HAP-1 (cell line): ENCODE data around the gene EVPL.

Experiments used
- DNase-seq, 2 experiments: peaks; one replicate each; pipeline ENCODE4 v3.0.0-alpha.2; 2016 to 2020; ENCODE audit warnings: low spot score in 2 of 2
- H3K27me3 ChIP-seq: fragments of 250-450 bp; sonication (Bioruptor Pico); 2 replicates; pipeline ENCODE4 v1.5.1; 2020; ENCODE audit warnings: low read depth, mild to moderate bottlenecking, moderate library complexity
- H3K36me3 ChIP-seq: fragments of 250-450 bp; sonication (Bioruptor Pico); replicated peaks from 2 replicates; pipeline ENCODE4 v1.5.1; 2020; ENCODE audit warnings: mild to moderate bottlenecking
- H3K4me1 ChIP-seq: fragments of 250-450 bp; sonication (Bioruptor Pico); 2 replicates; pipeline ENCODE4 v1.5.1; 2020; ENCODE audit warnings: mild to moderate bottlenecking
- H3K4me3 ChIP-seq: fragments of 250-450 bp; sonication (Bioruptor Pico); 2 replicates; pipeline ENCODE4 v1.5.1; 2020; ENCODE audit warnings: mild to moderate bottlenecking, moderate library complexity
- H3K9me3 ChIP-seq: fragments of 250-450 bp; sonication (Bioruptor Pico); 2 replicates; pipeline ENCODE4 v1.5.1; 2020; ENCODE audit warnings: mild to moderate bottlenecking, moderate library complexity
- in situ Hi-C: fragments of 300-500 bp; cut with MboI; formaldehyde crosslinking; loops from 3 replicates; pipeline ENCODE4 v1.14.3; 2020; ENCODE audit warnings: low sequenced_read_pairs, inconsistent platforms, mixed read lengths

EVPL gene

DNA sequence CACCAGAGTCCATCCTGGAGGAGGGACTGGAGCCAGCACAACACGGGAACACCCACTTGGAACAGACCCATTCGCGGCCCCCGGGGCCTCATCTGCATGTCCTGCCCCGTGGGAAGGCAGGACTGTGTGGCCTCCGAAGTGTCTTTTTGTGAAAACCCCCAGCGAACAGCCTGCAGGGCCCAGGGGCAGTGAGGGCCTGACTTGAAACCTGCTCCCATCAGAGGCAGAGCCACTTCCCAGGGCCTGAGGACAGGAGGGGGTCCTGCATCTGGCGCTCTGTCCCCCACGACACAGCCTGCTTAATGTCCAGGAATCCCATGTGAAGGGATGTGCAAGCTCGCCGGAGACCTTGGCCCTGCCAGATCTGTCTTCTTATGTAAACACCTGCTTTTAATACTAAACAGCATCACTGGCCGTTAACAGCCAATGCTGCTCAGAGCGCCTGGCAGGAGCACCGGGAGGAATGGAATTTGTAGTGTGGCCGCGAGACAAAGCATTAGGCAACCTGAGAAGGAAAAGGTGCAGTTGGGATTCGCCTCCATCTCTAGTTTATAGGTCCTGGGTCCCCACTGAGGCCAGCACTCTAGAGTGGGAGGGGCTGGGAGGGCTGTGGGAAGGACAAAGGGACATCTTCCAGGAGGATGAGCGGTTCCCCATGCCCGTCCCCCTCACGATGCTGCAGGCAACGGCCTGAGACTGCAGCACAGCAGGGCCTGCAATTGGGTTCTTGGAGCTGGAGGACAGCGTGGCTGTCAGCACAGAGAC, 9.6 kb upstream of the EVPL start:
- in situ Hi-C loops = no loop called here
- Histone ChIP-seq H3K27me3 (no peaks in the 10 kb centered on the region), H3K36me3 (peaks cover 32% of the 10 kb centered on the region), H3K4me3 (no peak overlapping the region), H3K4me1 (no peaks in the 10 kb centered on the region), H3K9me3 (no peaks in the 10 kb centered on the region)
- DNase-seq = no peak

DNA sequence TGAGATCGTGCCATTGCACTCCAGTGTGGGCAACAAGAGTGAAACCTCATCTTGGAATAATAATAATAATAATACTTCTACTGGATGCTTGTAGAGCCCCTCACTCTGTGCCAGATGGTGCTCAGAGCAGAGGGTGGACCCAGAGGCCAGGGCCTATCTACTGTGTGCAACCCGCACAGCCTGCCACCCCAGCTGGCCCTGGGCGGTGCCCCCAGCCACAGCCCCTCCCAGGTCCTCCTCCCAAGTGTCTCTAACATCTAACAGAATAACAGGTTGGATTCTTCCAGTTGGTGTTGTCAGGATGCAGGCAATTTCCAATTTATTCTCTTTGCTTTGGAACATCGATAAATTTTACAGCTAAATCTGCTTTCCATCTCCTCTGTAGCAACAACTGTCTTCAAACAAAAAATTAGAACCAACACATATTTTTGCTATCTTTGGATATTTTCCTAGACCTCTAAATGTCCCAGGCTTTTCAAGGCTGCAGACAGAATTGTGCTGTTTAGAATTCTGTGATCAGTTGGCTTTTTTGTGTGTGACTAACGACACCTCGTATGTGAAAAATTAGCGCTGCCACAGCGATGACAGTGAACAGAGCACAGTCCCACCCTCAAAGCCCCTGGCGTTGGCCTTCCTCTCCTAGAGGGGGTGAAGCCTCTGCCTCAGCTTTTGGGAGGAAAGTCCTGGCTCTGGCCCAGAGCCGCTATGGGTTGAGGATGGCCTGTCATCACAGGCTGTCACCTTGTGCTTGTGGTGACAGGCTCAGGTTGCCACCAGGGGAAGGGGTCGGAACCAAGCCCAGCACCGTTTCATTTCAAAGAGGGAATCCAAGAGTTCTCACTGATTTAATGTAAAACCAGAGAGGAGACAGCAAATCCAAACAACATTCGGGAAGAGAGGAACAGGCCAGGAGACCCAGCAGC, 7.6 kb upstream of the EVPL start:
- DNase-seq = no peak
- H3K4me1 ChIP-seq = no peaks in the 10 kb centered on the region
- in situ Hi-C loops = no loop called here
- no peaks in the 10 kb centered on the region for H3K27me3 ChIP-seq
- no peaks in the 10 kb centered on the region for H3K9me3 ChIP-seq
- peaks cover 14% of the 10 kb centered on the region for H3K36me3 ChIP-seq
- H3K4me3 ChIP-seq = no peak overlapping the region

DNA sequence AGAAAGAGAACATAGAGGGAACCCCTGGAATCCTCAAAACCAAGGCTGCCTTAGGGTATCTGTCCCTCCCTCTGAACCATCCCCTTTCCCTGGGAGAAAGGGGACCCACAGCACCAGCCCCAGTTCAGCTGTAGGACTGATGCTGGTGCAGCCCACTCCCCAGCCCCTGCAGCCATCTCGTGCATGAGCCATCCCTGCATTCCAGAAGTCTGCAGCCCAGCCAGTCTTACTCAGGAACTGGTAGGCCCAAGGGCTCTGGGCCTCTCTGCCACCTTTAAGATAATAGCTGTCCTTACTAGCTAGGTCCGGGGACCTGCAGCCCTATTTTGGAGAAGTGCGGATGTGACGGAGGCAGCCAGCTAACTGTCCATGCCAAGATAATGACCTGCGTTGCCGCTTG, 6.0 kb upstream of the EVPL start:
- Histone ChIP-seq H3K27me3 (no peaks in the 10 kb centered on the region), H3K9me3 (no peaks in the 10 kb centered on the region), H3K4me1 (no peaks in the 10 kb centered on the region), H3K36me3 (no peaks in the 10 kb centered on the region), H3K4me3 (no peak overlapping the region)
- in situ Hi-C loops = no loop called here
- no peak for DNase-seq

DNA sequence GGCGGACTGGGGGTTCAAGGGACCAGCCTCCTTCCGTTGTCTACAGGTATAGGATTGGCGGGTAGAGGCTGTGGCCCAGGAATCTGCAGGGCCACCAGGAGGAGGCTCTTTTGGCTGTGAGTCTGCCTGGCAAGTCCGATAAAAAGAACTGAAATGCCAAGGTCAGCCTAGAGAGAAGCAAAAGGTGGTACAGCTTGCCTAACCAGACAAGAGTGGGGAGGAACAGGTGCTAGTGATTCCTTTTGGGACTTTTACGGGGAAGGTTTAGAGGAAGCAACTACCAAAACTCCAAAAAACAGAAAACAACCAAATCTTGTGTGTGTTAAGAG, 5.6 kb upstream of the EVPL start:
- Histone ChIP-seq H3K4me3 (no peak overlapping the region), H3K4me1 (no peaks in the 10 kb centered on the region), H3K9me3 (no peaks in the 10 kb centered on the region), H3K36me3 (no peaks in the 10 kb centered on the region), H3K27me3 (no peaks in the 10 kb centered on the region)
- in situ Hi-C loops = no loop called here
- DNase-seq = no peak

DNA sequence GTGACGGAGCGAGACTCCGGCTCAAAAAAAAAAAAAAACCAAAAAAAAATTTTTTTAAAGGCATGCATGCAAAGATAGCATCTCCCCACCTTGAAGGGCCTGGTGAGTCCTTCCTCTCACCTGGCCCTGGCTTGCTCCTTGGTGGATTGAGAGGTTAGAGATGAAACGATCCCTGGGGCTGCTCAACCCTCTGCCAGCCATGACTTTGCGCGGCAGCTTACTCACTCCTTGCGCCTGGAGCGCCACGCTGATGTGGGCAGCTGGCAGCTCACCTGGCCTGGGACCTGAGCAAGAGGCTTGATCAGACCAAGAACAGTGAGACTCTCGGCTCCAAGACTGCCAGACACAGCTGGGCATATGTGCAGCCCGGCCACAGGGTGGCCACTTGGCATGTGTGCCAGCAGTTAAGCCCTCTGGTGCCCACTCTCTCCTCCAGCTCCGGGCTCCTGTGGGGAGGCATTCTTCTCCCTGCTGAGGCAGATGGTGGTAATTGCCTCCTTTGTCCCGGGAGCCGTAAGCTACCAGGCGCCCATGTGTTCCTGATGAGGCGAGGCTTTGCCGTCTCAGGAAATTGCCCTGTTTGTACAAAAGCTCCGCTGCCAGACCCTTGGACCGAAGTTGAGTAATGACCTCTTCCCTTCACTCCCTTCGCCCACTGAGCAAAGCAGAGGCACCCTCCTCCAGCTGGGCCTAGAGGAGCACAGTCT, 5.1 kb upstream of the EVPL start:
- no peak for DNase-seq

DNA sequence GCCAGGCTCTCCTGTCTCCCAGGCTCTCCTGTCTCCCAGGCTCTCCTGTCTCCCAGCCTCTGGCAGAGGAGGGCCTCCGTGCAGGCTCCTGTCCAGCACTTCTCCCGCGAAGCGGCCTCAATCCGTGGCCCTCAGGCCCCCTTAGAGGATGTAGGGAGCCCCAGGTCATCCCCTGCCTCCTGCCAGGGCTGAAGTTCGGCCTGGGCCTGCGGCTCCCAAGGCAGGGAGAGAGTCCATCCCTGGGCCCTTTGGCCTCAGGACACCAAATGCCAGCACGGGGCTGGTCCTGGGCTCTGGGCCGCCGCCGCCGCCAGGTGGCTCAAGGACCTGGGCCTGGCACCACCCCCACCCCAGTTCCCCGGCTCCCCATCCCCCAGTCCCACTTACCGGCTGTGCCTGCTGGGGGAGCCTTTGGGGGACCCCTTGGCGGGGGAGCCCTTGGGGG, 370 bp downstream of the EVPL start:
- in situ Hi-C loops = no loop called here
- no peak for DNase-seq
- Histone ChIP-seq H3K27me3 (no peaks in the 10 kb centered on the region), H3K4me1 (no peaks in the 10 kb centered on the region), H3K9me3 (no peaks in the 10 kb centered on the region), H3K36me3 (no peaks in the 10 kb centered on the region), H3K4me3 (no peak overlapping the region)

More for the DNA sequence above, 5.1 kb upstream of the EVPL start:
- Histone ChIP-seq H3K4me3 (no peak overlapping the region), H3K9me3 (no peaks in the 10 kb centered on the region), H3K27me3 (no peaks in the 10 kb centered on the region), H3K36me3 (no peaks in the 10 kb centered on the region), H3K4me1 (no peaks in the 10 kb centered on the region)
- in situ Hi-C loops = no loop called here

DNA sequence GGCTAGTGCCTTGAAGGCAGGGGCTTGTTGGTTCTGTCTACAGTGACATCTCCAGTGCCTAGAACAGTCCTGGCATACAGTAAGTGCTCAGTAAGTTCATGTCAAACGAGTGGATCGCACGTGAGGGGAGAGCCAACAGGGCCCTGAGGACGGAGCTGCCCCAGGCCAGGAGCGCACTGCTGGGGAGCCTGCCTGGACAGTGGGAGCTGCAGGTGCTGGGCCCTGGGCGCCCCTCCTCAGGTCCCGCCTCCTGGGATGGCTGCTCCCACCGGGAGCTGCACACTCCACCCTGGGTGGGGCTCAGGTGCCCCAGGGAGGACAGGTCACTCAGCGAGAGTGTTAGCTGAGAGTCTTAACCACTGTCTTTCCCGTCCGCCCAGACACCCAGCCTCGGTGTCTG, 1.8 kb downstream of the EVPL start:
- Histone ChIP-seq H3K4me3 (no peak overlapping the region), H3K9me3 (no peaks in the 10 kb centered on the region), H3K36me3 (no peaks in the 10 kb centered on the region), H3K4me1 (no peaks in the 10 kb centered on the region), H3K27me3 (no peaks in the 10 kb centered on the region)
- in situ Hi-C loops = no loop called here
- no peak for DNase-seq

DNA sequence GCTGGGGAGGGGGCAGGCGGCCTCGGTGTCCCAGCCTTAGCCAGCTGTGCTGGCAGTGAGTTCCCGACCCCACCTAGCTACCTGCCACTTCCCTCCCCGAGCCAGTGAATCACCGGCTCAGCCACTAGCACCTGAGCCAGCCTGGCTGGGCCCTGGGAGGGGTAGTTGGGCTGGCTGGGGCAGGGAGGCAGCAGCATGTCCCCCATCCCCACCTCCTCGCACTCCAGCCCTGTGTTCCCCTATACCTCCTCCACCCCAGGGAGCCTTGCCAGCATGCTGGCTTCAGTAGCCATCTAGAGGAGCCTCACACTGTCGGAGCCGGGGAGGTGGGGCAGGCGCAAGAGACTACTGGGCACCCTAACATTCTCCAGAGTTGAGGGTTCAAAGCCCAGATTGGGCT, 2.8 kb downstream of the EVPL start:
- Histone ChIP-seq H3K9me3 (no peaks in the 10 kb centered on the region), H3K27me3 (no peaks in the 10 kb centered on the region), H3K4me3 (no peak overlapping the region), H3K4me1 (no peaks in the 10 kb centered on the region), H3K36me3 (no peaks in the 10 kb centered on the region)
- in situ Hi-C loops = no loop called here
- no peak for DNase-seq

DNA sequence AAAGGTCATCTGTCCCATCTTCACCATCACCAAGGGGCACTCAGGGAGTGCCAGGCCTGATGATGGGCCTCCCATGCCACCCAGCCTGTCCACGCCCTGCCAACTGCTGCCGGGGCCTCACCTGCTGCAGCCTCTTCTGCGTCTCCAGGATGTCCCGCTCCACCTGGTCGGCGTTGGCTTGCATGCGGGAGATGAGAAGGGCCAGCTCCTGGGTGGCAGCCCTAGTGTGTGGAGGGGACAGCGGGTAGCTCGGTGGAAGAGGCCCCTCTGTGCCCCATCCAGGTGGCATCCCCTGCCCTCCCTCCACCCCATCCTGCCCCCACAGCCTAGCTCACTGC, 3.2 kb downstream of the EVPL start:
- Histone ChIP-seq H3K27me3 (no peaks in the 10 kb centered on the region), H3K4me3 (no peak overlapping the region), H3K4me1 (no peaks in the 10 kb centered on the region), H3K9me3 (no peaks in the 10 kb centered on the region), H3K36me3 (no peaks in the 10 kb centered on the region)
- no peak for DNase-seq
- in situ Hi-C loops = no loop called here

DNA sequence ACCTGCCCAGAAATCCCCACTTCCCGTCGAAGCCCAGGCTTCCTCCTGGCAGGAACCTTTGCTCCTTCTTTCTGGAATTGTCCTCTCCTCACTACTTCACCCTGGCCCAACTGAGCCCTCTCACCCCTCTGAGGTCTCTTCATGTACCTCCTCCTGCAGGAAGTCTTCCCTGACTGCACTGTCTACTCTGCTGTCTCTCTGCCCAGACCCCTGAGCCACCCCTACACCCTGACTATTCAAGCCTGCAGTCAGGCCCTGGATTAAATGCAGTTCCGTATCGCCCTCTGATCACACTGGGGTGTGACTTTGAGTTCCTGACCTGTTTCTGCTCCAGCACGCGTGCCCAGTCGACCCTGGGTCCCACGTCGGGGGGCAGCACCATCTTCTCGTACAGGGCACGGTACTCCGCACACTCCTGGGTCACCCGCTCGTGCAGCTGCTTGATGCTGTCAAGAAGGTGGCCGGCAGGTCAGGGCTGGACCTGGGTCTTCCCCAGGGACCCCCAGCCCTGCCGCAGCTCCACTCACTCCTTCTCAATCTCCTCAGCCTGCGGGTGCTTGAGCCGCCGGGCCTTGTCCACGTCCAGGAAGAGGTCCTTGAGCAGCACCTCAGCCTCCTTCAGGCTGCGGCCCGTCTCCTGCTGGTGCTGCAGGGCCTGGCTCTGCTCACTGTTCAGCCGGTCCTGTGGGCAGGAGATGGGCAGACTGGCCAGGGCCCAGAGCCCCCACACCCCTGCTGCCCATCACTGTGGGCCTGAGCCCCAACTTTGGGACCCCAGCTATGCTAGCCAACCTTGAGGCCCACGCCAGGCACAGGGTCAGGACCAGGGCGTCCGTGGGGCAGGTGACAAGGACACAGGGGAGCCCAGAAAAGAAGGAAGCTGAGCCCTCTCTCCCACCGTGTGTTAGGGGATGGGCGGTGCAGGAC, 3.9 kb downstream of the EVPL start:
- DNase-seq = no peak
- no peaks in the 10 kb centered on the region for H3K9me3 ChIP-seq
- no peaks in the 10 kb centered on the region for H3K27me3 ChIP-seq
- in situ Hi-C loops = no loop called here
- H3K4me3 ChIP-seq = no peak overlapping the region
- no peaks in the 10 kb centered on the region for H3K4me1 ChIP-seq
- no peaks in the 10 kb centered on the region for H3K36me3 ChIP-seq

DNA sequence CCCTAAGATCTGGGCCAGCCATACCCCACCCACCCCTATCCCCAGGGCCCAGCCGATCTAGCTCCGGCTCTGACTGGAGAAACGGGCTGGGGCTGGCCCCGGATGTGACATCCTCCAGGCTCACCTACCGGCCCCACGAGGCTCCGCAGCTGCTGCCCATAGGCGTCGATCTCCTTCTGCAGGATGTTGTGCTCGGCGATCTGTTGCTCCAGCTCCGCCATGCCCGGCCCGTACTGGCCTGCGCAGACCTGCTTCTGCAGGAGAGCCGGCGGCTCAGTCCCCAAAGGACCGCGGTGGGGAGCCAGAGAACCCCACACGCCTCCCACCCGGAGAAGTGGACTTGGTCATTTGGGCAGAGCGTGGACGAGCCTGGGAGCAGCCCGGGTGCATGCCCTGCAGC, 4.8 kb downstream of the EVPL start:
- in situ Hi-C loops = no loop called here
- no peak overlapping the region for H3K4me3 ChIP-seq
- H3K9me3 ChIP-seq = no peaks in the 10 kb centered on the region
- H3K36me3 ChIP-seq = no peaks in the 10 kb centered on the region
- H3K27me3 ChIP-seq = no peaks in the 10 kb centered on the region
- no peaks in the 10 kb centered on the region for H3K4me1 ChIP-seq
- no peak for DNase-seq

DNA sequence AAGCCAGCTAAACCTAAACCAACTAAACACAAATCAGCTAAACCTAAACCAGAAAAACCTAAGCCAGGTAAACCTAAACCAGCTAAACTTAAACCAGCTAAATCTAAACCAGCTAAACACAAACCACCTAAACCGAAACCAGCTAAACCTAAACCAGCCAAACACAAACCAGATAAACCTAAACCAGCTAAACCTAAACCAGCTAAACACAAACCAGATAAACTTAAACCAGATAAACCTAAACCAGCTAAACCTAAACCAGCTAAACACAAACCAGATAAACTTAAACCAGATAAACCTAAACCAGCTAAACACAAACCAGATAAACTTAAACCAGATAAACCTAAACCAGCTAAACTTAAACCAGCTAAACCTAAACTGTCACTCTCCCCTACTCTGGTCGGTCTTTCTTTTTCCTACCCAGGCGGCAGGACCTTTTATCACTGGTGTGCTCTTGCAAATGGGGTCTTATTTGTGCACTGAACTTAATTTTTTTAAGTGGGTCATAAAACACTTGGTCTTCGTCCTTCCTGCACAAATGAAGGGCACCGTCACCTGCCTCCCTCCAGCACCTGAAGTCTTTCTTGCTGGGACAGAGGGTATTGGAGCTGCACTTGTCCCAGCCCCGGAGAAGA, 7.2 kb downstream of the EVPL start:
- no peaks in the 10 kb centered on the region for H3K27me3 ChIP-seq
- H3K36me3 ChIP-seq = no peaks in the 10 kb centered on the region
- no peaks in the 10 kb centered on the region for H3K4me1 ChIP-seq
- DNase-seq = no peak
- in situ Hi-C loops = no loop called here
- H3K4me3 ChIP-seq = no peak overlapping the region
- no peaks in the 10 kb centered on the region for H3K9me3 ChIP-seq

DNA sequence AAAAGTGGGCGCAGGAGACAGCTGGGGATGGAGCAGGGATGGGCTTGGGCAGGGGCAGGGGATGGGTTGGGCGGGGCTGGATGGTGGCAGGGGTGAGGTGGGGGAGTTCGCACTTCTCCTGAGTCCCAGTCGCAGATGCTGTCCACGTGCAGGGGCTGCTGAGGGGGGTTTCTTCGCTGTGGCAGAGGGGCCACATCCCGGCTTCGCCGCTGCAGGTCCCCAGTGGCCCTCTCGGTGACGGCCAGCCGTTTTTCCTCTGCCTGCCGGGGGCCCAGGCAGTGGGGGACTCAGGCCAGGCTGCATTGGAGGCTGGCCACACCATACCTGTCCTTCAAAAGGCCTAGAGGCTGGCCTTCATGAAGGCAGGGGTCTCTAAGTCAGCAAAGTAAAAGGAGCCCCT, 8.3 kb downstream of the EVPL start:
- in situ Hi-C loops = no loop called here
- H3K4me3 ChIP-seq = no peak overlapping the region
- no peak for DNase-seq
- no peaks in the 10 kb centered on the region for H3K4me1 ChIP-seq
- H3K27me3 ChIP-seq = no peaks in the 10 kb centered on the region
- no peaks in the 10 kb centered on the region for H3K9me3 ChIP-seq
- H3K36me3 ChIP-seq = no peaks in the 10 kb centered on the region
